MM.1S (cell line): ENCODE measurements around the gene EDAR.

Experiments
- DNase-seq: peaks from one replicate; pipeline ENCODE4 v3.0.0-alpha.2; 2015
- H2AFZ ChIP-seq: fragments of 300-600 bp; sonication (generic); 2 replicates; pipeline ENCODE4 v1.6.0; 2016; ENCODE audit warnings: antibody characterized with exemption, low read length
- H3F3A ChIP-seq: fragments of 300-600 bp; sonication (generic); 2 replicates; pipeline ENCODE4 v1.6.1; 2016; ENCODE audit warnings: mild to moderate bottlenecking, antibody characterized with exemption, low read length, moderate library complexity, mixed read lengths; ENCODE audit not compliant: insufficient read depth
- H3K27ac ChIP-seq: fragments of 300-600 bp; sonication (generic); 2 replicates; pipeline ENCODE4 v1.5.1; 2016; ENCODE audit warnings: mild to moderate bottlenecking, low read length
- H3K27me3 ChIP-seq: fragments of 300-600 bp; sonication (generic); replicated peaks from 2 replicates; pipeline ENCODE4 v1.6.0; 2016; ENCODE audit warnings: low read length; ENCODE audit not compliant: insufficient read depth
- H3K36me3 ChIP-seq: fragments of 300-600 bp; sonication (generic); replicated peaks from 2 replicates; pipeline ENCODE4 v1.6.1; 2016; ENCODE audit warnings: mild to moderate bottlenecking, low read length, mixed read lengths; ENCODE audit not compliant: insufficient read depth
- H3K4me1 ChIP-seq: fragments of 300-600 bp; sonication (generic); 2 replicates; pipeline ENCODE4 v1.6.1; 2016; ENCODE audit warnings: low read length, mixed read lengths
- H3K4me2 ChIP-seq: fragments of 300-600 bp; sonication (generic); 2 replicates; pipeline ENCODE4 v1.6.0; 2016; ENCODE audit warnings: low read depth, low read length
- H3K4me3 ChIP-seq: fragments of 300-600 bp; sonication (generic); 2 replicates; pipeline ENCODE4 v1.5.1; 2016; ENCODE audit warnings: low read length, mixed read lengths
- H3K79me2 ChIP-seq: fragments of 300-600 bp; sonication (generic); 2 replicates; pipeline ENCODE4 v1.6.1; 2016; ENCODE audit warnings: mixed run types, low read length, mixed read lengths
- H3K9ac ChIP-seq: fragments of 300-600 bp; sonication (generic); 2 replicates; pipeline ENCODE4 v1.6.1; 2016; ENCODE audit warnings: low read length, mixed read lengths
- H3K9me2 ChIP-seq: fragments of 300-600 bp; sonication (generic); replicated peaks from 2 replicates; pipeline ENCODE4 v1.6.1; 2016; ENCODE audit warnings: mild to moderate bottlenecking, low read length, mixed read lengths; ENCODE audit not compliant: insufficient read depth
- H3K9me3 ChIP-seq: fragments of 300-600 bp; sonication (generic); replicated peaks from 2 replicates; pipeline ENCODE4 v1.6.1; 2016; ENCODE audit warnings: mild to moderate bottlenecking, low read length, mixed read lengths; ENCODE audit not compliant: insufficient read depth
- H4K20me1 ChIP-seq: fragments of 300-600 bp; sonication (generic); 2 replicates; pipeline ENCODE4 v1.6.1; 2016; ENCODE audit warnings: mild to moderate bottlenecking, low read length, moderate library complexity, mixed read lengths; ENCODE audit not compliant: insufficient read depth
- CTCF ChIP-seq: fragments of 300-600 bp; sonication (generic); IDR thresholded peaks from 2 replicates; pipeline ENCODE4 v1.5.1; 2016; ENCODE audit warnings: antibody characterized with exemption, low read length, mixed read lengths
- EZH2 ChIP-seq: fragments of 300-600 bp; sonication (generic); optimal IDR thresholded peaks from 2 replicates; pipeline ENCODE3; 2017; ENCODE audit warnings: low read depth, mild to moderate bottlenecking, antibody characterized with exemption, low read length, mixed read lengths
- EZH2phosphoT487 ChIP-seq: fragments of 300-600 bp; sonication (generic); IDR thresholded peaks from 2 replicates; pipeline ENCODE4 v1.6.1; 2018; ENCODE audit warnings: antibody characterized with exemption, low read length

EDAR gene

DNA sequence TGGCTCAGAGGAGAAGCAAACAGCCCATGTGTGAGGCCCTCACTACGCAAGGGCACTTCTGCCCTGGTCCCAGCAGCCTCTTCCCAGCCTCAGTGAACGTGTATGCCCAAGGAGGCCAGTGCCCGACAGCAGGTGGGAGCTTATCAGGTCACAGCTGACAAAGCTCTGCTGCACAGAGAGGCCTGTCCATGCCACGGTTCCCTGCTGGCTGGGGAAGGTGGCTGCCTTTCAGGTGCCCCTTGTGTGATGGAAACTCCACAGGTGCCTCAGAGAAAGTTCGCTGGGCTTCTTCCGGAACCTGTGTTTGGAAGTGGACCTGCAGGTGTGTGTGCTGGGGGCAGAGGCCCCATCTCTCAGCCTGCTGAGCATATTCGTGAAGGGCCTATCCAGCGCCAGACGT lies 47.3 kb downstream of the EDAR start:
- Histone ChIP-seq H4K20me1 (no peaks in the 10 kb centered on the region), H3K9me2 (no peaks in the 10 kb centered on the region), H2AFZ (no peak overlapping the region), H3K9ac (no peak overlapping the region), H3K27ac (no peak overlapping the region), H3K4me3 (no peak overlapping the region), H3K36me3 (no peaks in the 10 kb centered on the region), H3K27me3 (no peaks in the 10 kb centered on the region), H3F3A (no peaks in the 10 kb centered on the region), H3K79me2 (no peaks in the 10 kb centered on the region), H3K4me1 (no peaks in the 10 kb centered on the region), H3K9me3 (no peaks in the 10 kb centered on the region), H3K4me2 (no peak overlapping the region)
- TF ChIP-seq CTCF (no peak), EZH2phosphoT487 (no peak), EZH2 (no peak)
- no peak for DNase-seq

DNA sequence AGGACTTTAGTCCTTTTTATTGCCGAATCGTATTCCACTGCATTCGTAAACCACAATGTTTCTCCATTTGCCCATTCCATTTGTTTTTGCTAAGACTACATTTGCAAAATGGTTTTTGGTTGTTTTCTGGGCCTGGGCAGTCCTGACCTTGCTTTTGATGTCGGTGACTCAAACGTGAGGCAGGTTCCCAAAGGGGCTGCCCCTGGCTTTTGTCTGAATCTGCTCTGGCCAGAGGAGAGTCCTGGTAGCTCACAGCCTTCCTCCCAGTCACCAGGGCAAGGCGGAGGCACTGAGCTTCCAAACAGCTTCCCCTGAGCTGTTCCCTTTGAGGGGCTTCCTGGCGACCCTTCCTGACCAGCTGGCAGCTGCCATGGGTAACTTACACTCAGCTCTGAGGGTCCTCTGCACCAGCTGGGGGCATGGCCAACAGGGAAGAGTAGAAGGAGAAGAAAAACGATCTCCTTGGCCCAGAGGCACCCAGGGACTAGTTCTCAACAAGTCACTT lies 47.8 kb downstream of the EDAR start:
- no peak overlapping the region for H3K27ac ChIP-seq
- no peaks in the 10 kb centered on the region for H3K36me3 ChIP-seq
- H3K4me3 ChIP-seq: no peak overlapping the region
- H3K27me3 ChIP-seq: no peaks in the 10 kb centered on the region
- no peaks in the 10 kb centered on the region for H3K9me2 ChIP-seq
- DNase-seq: no peak
- no peaks in the 10 kb centered on the region for H3K4me1 ChIP-seq
- no peaks in the 10 kb centered on the region for H3K79me2 ChIP-seq
- H2AFZ ChIP-seq: no peak overlapping the region
- no peak overlapping the region for H3K4me2 ChIP-seq
- TF ChIP-seq CTCF (no peak), EZH2phosphoT487 (no peak), EZH2 (no peak)
- no peaks in the 10 kb centered on the region for H3K9me3 ChIP-seq
- H4K20me1 ChIP-seq: no peaks in the 10 kb centered on the region
- no peaks in the 10 kb centered on the region for H3F3A ChIP-seq
- no peak overlapping the region for H3K9ac ChIP-seq

- no peak for DNase-seq
- no peaks in the 10 kb centered on the region for H3K9me3 ChIP-seq
- H3F3A ChIP-seq: no peaks in the 10 kb centered on the region
- TF ChIP-seq EZH2phosphoT487: no peak
- no peak for TF ChIP-seq CTCF
- TF ChIP-seq EZH2: no peak
- H3K27ac ChIP-seq: no peak overlapping the region
- H3K79me2 ChIP-seq: no peaks in the 10 kb centered on the region
- H2AFZ ChIP-seq: no peak overlapping the region
- H4K20me1 ChIP-seq: no peaks in the 10 kb centered on the region
- H3K27me3 ChIP-seq: no peaks in the 10 kb centered on the region
- H3K9me2 ChIP-seq: no peaks in the 10 kb centered on the region
- no peak overlapping the region for H3K4me3 ChIP-seq
- no peaks in the 10 kb centered on the region for H3K4me1 ChIP-seq
- no peak overlapping the region for H3K9ac ChIP-seq
- H3K4me2 ChIP-seq: no peak overlapping the region
- no peaks in the 10 kb centered on the region for H3K36me3 ChIP-seq
Measured at GRCh38 chr2:108940156-108940555, 48.9 kb downstream of the EDAR start.
